HepG2 (cell line): Measurements from ENCODE around the gene GP1BA. TPM values are rescaled to one million over a fixed set of nuclear protein-coding genes. Genes with fewer than 3 reads are reported as not detected.
A peak's percentile ranks its signal among the peaks of the same experiment; 100 is the strongest.

Experiments used
- ATAC-seq: fragments of 200-7000 bp; cut with Tn5 transposase; 3 replicates; pipeline ENCODE4 v1.9.1; 2020; ENCODE audit warnings: mild to moderate bottlenecking, moderate library complexity
- BruUV-seq: library from RNA; stranded (reverse); fragments of 400-500 nt; replicated peaks from 2 replicates; lab custom pipeline; 2021; lab: Mats Ljungman, UMichigan
- CTCF ChIA-PET: fragments of 300-600 bp; formaldehyde crosslinking; extraction: SDS; loops from one replicate; lab custom pipeline; 2021; ENCODE audit warnings: low total read pairs, inconsistent platforms, low intra/inter-chr PET ratio; lab: Yijun Ruan, JAX
- POLR2A ChIA-PET: fragments of 350-600 bp; sonication (Branson Sonifier 250); formaldehyde crosslinking; loops from one replicate; lab custom pipeline; 2020; ENCODE audit warnings: antibody characterized with exemption, inconsistent platforms; lab: Yijun Ruan, JAX
- DNase-seq: peaks from one replicate; pipeline ENCODE4 v3.0.0-alpha.2; 2015; ENCODE audit warnings: low spot score
- FAIRE-seq: peaks from 3 replicates; lab custom pipeline; 2011; peaks lifted over from hg19 to GRCh38; lab: Jason Lieb, UNC
- H2AFZ ChIP-seq: one replicate; pipeline ENCODE4 v1.6.1; 2011; ENCODE audit warnings: low read length, inconsistent platforms
- H3K27ac ChIP-seq: fragments of 300-600 bp; 3 replicates; pipeline ENCODE4 v1.8.0; 2011; ENCODE audit warnings: mixed run types, mild to moderate bottlenecking, mixed read lengths, low read length, inconsistent platforms; ENCODE audit not compliant: insufficient read depth; ENCODE audit errors: extremely low read length
- H3K27me3 ChIP-seq, 2 experiments: fragments of 200-600 bp in 1 of 2; 2 replicates in 1 of 2; 3 replicates in 1 of 2; pipeline versions ENCODE4 v1.6.0 to v1.8.0; 2011; ENCODE audit warnings: low read length in 2 of 2, mild to moderate bottlenecking in 2 of 2, moderate library complexity in 2 of 2, inconsistent platforms in 1 of 2; ENCODE audit not compliant: insufficient read depth in 2 of 2, control insufficient read depth in 1 of 2
- H3K36me3 ChIP-seq, 2 experiments: fragments of 200-600 bp in 1 of 2; replicated peaks in 1 of 2; 2 replicates in 1 of 2; 3 replicates in 1 of 2; pipeline versions ENCODE4 v1.5.1 to v1.8.0; 2011; ENCODE audit warnings: low read length in 2 of 2, inconsistent platforms in 1 of 2; ENCODE audit not compliant: insufficient read depth in 2 of 2, control insufficient read depth in 1 of 2
- H3K4me1 ChIP-seq: 2 replicates; pipeline ENCODE4 v1.5.1; 2012; ENCODE audit warnings: low read length, inconsistent platforms; ENCODE audit not compliant: insufficient read depth
- H3K4me2 ChIP-seq: 2 replicates; pipeline ENCODE4 v1.6.0; 2011; ENCODE audit warnings: low read depth, low read length, inconsistent platforms
- H3K4me3 ChIP-seq, 3 experiments: fragments of 200-600 bp in 1 of 3; sonication (generic), shearing (Covaris generic) in 1 of 3; replicated peaks in 1 of 3; 2 replicates each; pipeline ENCODE4 v1.5.1; 2011 to 2016; ENCODE audit warnings: low read length in 3 of 3, inconsistent platforms in 2 of 3, low read depth in 2 of 3, mild to moderate bottlenecking in 2 of 3, control low read depth in 1 of 3, mixed read lengths in 1 of 3; ENCODE audit not compliant: insufficient read depth in 1 of 3
- H3K79me2 ChIP-seq: one replicate; pipeline ENCODE4 v1.6.1; 2011; ENCODE audit warnings: low read length, inconsistent platforms; ENCODE audit not compliant: insufficient read depth
- H3K9ac ChIP-seq: 2 replicates; pipeline ENCODE4 v1.6.0; 2011; ENCODE audit warnings: mild to moderate bottlenecking, low read depth, low read length, inconsistent platforms; ENCODE audit not compliant: insufficient read depth
- H3K9me3 ChIP-seq: 2 replicates; pipeline ENCODE4 v1.5.1; 2012; ENCODE audit warnings: mild to moderate bottlenecking, low read length
- H4K20me1 ChIP-seq: 2 replicates; pipeline ENCODE4 v1.6.0; 2011; ENCODE audit warnings: inconsistent platforms, mild to moderate bottlenecking, low read length, moderate library complexity; ENCODE audit not compliant: insufficient read depth
- BHLHE40 ChIP-seq: IDR thresholded peaks from 2 replicates; pipeline ENCODE4 v1.6.1; 2011; ENCODE audit warnings: low read length, improper control_type of control experiment
- CCDC6 ChIP-seq: sonication (generic); formaldehyde crosslinking; IDR thresholded peaks from 2 replicates; pipeline ENCODE4 v1.8.1; 2022; ENCODE audit warnings: mild to moderate bottlenecking, missing genetic modification reagents, moderate library complexity
- CEBPB ChIP-seq: IDR thresholded peaks from 2 replicates; pipeline ENCODE4 v1.6.1; 2011; ENCODE audit warnings: low read depth, low read length, improper control_type of control experiment, borderline replicate concordance
- CTCF ChIP-seq: sonication (generic); formaldehyde crosslinking; IDR thresholded peaks from 2 replicates; pipeline ENCODE4 v1.5.0; 2020; ENCODE audit warnings: mild to moderate bottlenecking, missing genetic modification reagents, moderate library complexity
- DMAP1 ChIP-seq: IDR thresholded peaks from 2 replicates; pipeline ENCODE4 v1.6.1; 2016
- JUNB ChIP-seq: sonication (generic); formaldehyde crosslinking; IDR thresholded peaks from 2 replicates; pipeline ENCODE4 v1.8.0; 2022; ENCODE audit warnings: missing genetic modification reagents, mild to moderate bottlenecking, borderline replicate concordance
- KDM3A ChIP-seq: IDR thresholded peaks from 2 replicates; pipeline ENCODE4 v1.6.1; 2018; ENCODE audit warnings: low read depth, missing compliant biosample characterization
- RAD51 ChIP-seq: fragments of 450-650 bp; IDR thresholded peaks from 2 replicates; pipeline ENCODE4 v1.6.1; 2016; ENCODE audit warnings: borderline replicate concordance
- RFXAP ChIP-seq: sonication (generic); formaldehyde crosslinking; IDR thresholded peaks from 2 replicates; pipeline ENCODE4 v1.4.0; 2020; ENCODE audit warnings: missing genetic modification reagents, borderline replicate concordance
- SP4 ChIP-seq: sonication (generic); formaldehyde crosslinking; IDR thresholded peaks from 2 replicates; pipeline ENCODE4 v1.8.1; 2023; ENCODE audit warnings: mild to moderate bottlenecking, missing genetic modification reagents
- ZBTB4 ChIP-seq: sonication (generic); formaldehyde crosslinking; IDR thresholded peaks from 2 replicates; pipeline ENCODE4 v1.4.0; 2020; ENCODE audit warnings: missing genetic modification reagents, mild to moderate bottlenecking, borderline replicate concordance
- ZNF460 ChIP-seq: sonication (generic); formaldehyde crosslinking; IDR thresholded peaks from 2 replicates; pipeline ENCODE4 v1.5.1; 2020; ENCODE audit warnings: missing genetic modification reagents, mild to moderate bottlenecking, borderline replicate concordance
- ZNF670 ChIP-seq: sonication (generic); formaldehyde crosslinking; IDR thresholded peaks from 2 replicates; pipeline ENCODE4 v1.8.0; 2022; ENCODE audit warnings: mild to moderate bottlenecking, missing genetic modification reagents, borderline replicate concordance
- ZNF773 ChIP-seq: sonication (generic); formaldehyde crosslinking; IDR thresholded peaks from 2 replicates; pipeline ENCODE4 v1.4.0; 2020; ENCODE audit warnings: missing genetic modification reagents, borderline replicate concordance
- WGBS: methylation state at CpG from one replicate; pipeline ENCODE4 v1.1.6; 2017; ENCODE audit warnings: low lambda C conversion rate; 5-methylcytosine and 5-hydroxymethylcytosine counted together
- in situ Hi-C: cut with HindIII; loops from 2 replicates; pipeline ENCODE4 v1.10.0; 2017; ENCODE audit warnings: low pct_unique_long_range_greater_than_20kb; ENCODE audit not compliant: extremely low pct_ligation_motif_present
- intact Hi-C: fragments of 100-400 bp; cut with micrococcal nuclease; formaldehyde crosslinking; loops from one replicate; pipeline ENCODE4 v1.10.0; 2022; ENCODE audit not compliant: unreplicated experiment
- polyA plus RNA-seq, 8 experiments: library from polyadenylated mRNA; depleted of rRNA in 3 of 8; stranded (reverse) in 7 of 8; unstranded in 1 of 8; fragments of >200 nt; fragmentation: Illumina TruSeq in 4 of 8; extraction: Trizol in 4 of 8; gene quantifications; 2 replicates each; pipeline versions ENCODE4 v1.2.1 to v1.2.3, GENCODE V29; 2011 to 2016; ENCODE audit warnings: low read depth in 4 of 8, missing spikeins in 1 of 8, mixed read lengths in 1 of 8; ENCODE audit not compliant: insufficient read depth in 1 of 8
- total RNA-seq, 5 experiments: library from RNA; depleted of rRNA; stranded (reverse); fragments of >200 nt; fragmentation: Illumina TruSeq; extraction: Trizol; gene quantifications; 2 replicates each; pipeline ENCODE4 v1.2.3, GENCODE V29; 2016; ENCODE audit warnings: low read depth in 1 of 5
- TF ChIP-seq, protein P1 (sequence below): sonication (generic); formaldehyde crosslinking; IDR thresholded peaks from 2 replicates; pipeline ENCODE4 v1.5.0; 2020; ENCODE audit warnings: missing genetic modification reagents, mild to moderate bottlenecking, borderline replicate concordance

The GP1BA gene
- total and polyA plus RNA-seq, 2 of the 13 experiments (the other 11 are each of a cell fraction or from before 2014, with no cell fraction given), result not detected

DNA sequence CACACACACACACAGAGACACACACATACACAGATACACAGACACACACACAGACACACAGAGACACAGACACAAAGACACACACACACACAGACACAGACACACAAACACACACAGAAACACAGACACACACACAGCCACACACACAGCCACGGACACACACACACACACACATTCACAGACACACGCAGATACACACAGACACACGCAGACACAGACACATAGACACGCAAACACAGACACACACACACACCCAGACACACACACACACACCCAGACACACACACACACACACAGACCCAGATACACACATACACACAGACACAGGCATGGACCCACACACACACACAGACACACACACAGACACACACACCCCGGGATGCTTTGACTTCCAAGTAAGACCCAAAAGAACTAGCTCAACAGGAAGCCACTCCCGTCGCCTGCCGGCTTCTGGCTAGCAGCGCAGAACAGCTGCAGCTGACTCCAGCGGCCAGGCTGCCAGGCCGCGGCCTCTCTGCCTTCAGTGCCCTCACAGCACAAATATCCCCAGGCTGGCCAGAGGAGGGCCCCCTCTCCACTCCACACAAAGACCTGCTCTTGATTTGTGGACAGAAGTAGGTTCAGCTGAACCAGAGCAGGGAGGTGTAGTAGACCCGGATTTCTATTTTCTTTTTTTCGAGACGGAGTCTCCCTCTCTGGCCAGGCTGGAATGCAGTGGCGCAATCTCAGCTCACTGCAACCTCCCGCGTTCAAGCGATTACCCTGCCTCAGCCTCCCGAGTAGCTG is 23.2 kb upstream of the GP1BA start:
- Histone ChIP-seq H3K4me1 (peaks cover 71% of the 10 kb centered on the region), H4K20me1 (no peaks in the 10 kb centered on the region), H3K4me2 (peak overlapping the region; percentile 100), H3K9me3 (no peaks in the 10 kb centered on the region), H3K27ac (peak overlapping the region; percentile 43), H3K4me3 (peak overlapping the region; percentile 44 to 71 (median 45)), H3K36me3 (no peaks in the 10 kb centered on the region), H3K9ac (peak overlapping the region; percentile 69), H3K79me2 (no peaks in the 10 kb centered on the region), H3K27me3 (no peaks in the 10 kb centered on the region), H2AFZ (peak overlapping the region; percentile 31)
- intact Hi-C loops, result loop anchor here (1.0 to 10.0 kb wide), 4 partner anchors 25 to 156 kb away; partner anchors contain the start of genes ENO3 and SPAG7
- 2% methylated on average over 12 of the region's 20 CpGs for WGBS
- ChIA-PET CTCF (interaction anchor here (1.6 to 2.0 kb wide), 3 partner anchors 26 to 78 kb away, joined by 3 to 10 read pairs (median 7); partner anchors contain the start of gene CAMTA2), POLR2A (interaction anchor here (0.6 to 2.9 kb wide), 19 partner anchors 11 to 200 kb away, joined by 3 to 103 read pairs (median 6); partner anchors contain the start of genes ARRB2, ENO3, GLTPD2 and INCA1)
- in situ Hi-C loops, result loop anchor here (10.0 kb wide), 1 partner anchor 146 kb away; no protein-coding TSS in a partner anchor
- DNase-seq, result peak; percentile 92
- BruUV-seq, result TSS peak; percentile 84
- FAIRE-seq, result peak; percentile 92
- peak; percentile 92 for ATAC-seq
- TF ChIP-seq JUNB (CRISPR knock-in tag) (0 out of 2 replicates have a peak, but pooled peaks have one; percentile 56), RAD51 (no peak; the same call in 1 of the 2 replicates), RFXAP (CRISPR knock-in tag) (0 out of 2 replicates have a peak, but pooled peaks have one; percentile 20), BHLHE40 (0 out of 2 replicates have a peak, but pooled peaks have one; percentile 1), ZBTB4 (CRISPR knock-in tag) (0 out of 2 replicates have a peak, but pooled peaks have one; percentile 8), KDM3A (CRISPR knock-in tag) (0 out of 2 replicates have a peak, but pooled peaks have one; percentile 63), ZNF670 (CRISPR knock-in tag) (no peak), CEBPB (peak; percentile 67; the same call in 1 of the 2 replicates), DMAP1 (CRISPR knock-in tag) (no peak; the same call in 1 of the 2 replicates), CCDC6 (CRISPR knock-in tag) (0 out of 2 replicates have a peak, but pooled peaks have one; percentile 39), ZNF773 (no peak), ZNF460 (peak; percentile 92), CTCF (CRISPR knock-in tag) (peak; percentile 96), SP4 (CRISPR knock-in tag) (peak; percentile 53; the same call in 1 of the 2 replicates)
- TF ChIP-seq, protein P1, sequence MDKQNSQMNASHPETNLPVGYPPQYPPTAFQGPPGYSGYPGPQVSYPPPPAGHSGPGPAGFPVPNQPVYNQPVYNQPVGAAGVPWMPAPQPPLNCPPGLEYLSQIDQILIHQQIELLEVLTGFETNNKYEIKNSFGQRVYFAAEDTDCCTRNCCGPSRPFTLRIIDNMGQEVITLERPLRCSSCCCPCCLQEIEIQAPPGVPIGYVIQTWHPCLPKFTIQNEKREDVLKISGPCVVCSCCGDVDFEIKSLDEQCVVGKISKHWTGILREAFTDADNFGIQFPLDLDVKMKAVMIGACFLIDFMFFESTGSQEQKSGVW (CRISPR knock-in tag), result no peak
